OCI-LY1 (cell line): ENCODE data around the gene TRIM2.

Experiments used
- H2AFZ ChIP-seq: fragments of 200-600 bp; sonication (generic), shearing (Covaris generic); 2 replicates; pipeline ENCODE4 v1.6.0; 2014; ENCODE audit warnings: antibody characterized with exemption, mild to moderate bottlenecking, low read length
- H3F3A ChIP-seq: fragments of 200-600 bp; sonication (generic), shearing (Covaris generic); 2 replicates; pipeline ENCODE4 v1.6.0; 2014; ENCODE audit warnings: mild to moderate bottlenecking, antibody characterized with exemption, low read length, moderate library complexity; ENCODE audit not compliant: insufficient read depth
- H3K27ac ChIP-seq: fragments of 200-600 bp; sonication (generic); 2 replicates; pipeline ENCODE4 v1.5.1; 2014; ENCODE audit warnings: low read length, mixed run types, mild to moderate bottlenecking, low read depth; ENCODE audit not compliant: poor library complexity, severe bottlenecking
- H3K27me3 ChIP-seq: fragments of 200-600 bp; sonication (generic); 2 replicates; pipeline ENCODE4 v1.6.0; 2014; ENCODE audit warnings: antibody characterized with exemption, mild to moderate bottlenecking, low read length, moderate library complexity; ENCODE audit not compliant: insufficient read depth
- H3K36me3 ChIP-seq: fragments of 200-600 bp; sonication (generic); 2 replicates; pipeline ENCODE4 v1.6.1; 2014; ENCODE audit warnings: mild to moderate bottlenecking, antibody characterized with exemption, low read length, moderate library complexity, mixed read lengths; ENCODE audit not compliant: insufficient read depth
- H3K4me1 ChIP-seq: fragments of 200-600 bp; sonication (generic); 2 replicates; pipeline ENCODE4 v1.5.1; 2014; ENCODE audit warnings: mild to moderate bottlenecking, low read length, moderate library complexity; ENCODE audit not compliant: insufficient read depth, severe bottlenecking
- H3K4me2 ChIP-seq: fragments of 200-600 bp; sonication (generic), shearing (Covaris generic); 2 replicates; pipeline ENCODE4 v1.6.1; 2014; ENCODE audit warnings: low read length
- H3K4me3 ChIP-seq: fragments of 200-600 bp; sonication (generic); 2 replicates; pipeline ENCODE4 v1.5.1; 2014; ENCODE audit warnings: low read length, low read depth, mild to moderate bottlenecking, mixed read lengths; ENCODE audit not compliant: poor library complexity, severe bottlenecking
- H3K79me2 ChIP-seq: fragments of 200-600 bp; shearing (Covaris generic); 2 replicates; pipeline ENCODE4 v1.6.1; 2016; ENCODE audit warnings: mixed run types, low read length, mixed read lengths; ENCODE audit not compliant: insufficient read depth
- H3K9ac ChIP-seq: fragments of 200-600 bp; sonication (generic), shearing (Covaris generic); 2 replicates; pipeline ENCODE4 v1.6.1; 2014; ENCODE audit warnings: mild to moderate bottlenecking, low read length, mixed read lengths
- H3K9me2 ChIP-seq: fragments of 200-600 bp; sonication (generic), shearing (Covaris generic); 2 replicates; pipeline ENCODE4 v1.6.1; 2014; ENCODE audit warnings: low read depth, mild to moderate bottlenecking, low read length, mixed read lengths
- H3K9me3 ChIP-seq: fragments of 200-600 bp; shearing (Covaris generic); 2 replicates; pipeline ENCODE4 v1.6.1; 2014; ENCODE audit warnings: low read length, mixed read lengths
- H4K20me1 ChIP-seq: fragments of 200-600 bp; sonication (generic), shearing (Covaris generic); 2 replicates; pipeline ENCODE4 v1.6.0; 2016; ENCODE audit warnings: mild to moderate bottlenecking, low read length; ENCODE audit not compliant: insufficient read depth
- CTCF ChIP-seq: fragments of 200-600 bp; sonication (generic), shearing (Covaris generic); IDR thresholded peaks from 2 replicates; pipeline ENCODE4 v1.5.1; 2017; ENCODE audit warnings: mild to moderate bottlenecking, antibody characterized with exemption, low read length, moderate library complexity, mixed read lengths
- EZH2 ChIP-seq: fragments of 200-600 bp; sonication (generic), shearing (Covaris generic); IDR thresholded peaks from 2 replicates; pipeline ENCODE4 v1.8.0; 2017; ENCODE audit warnings: borderline replicate concordance, mixed run types, mild to moderate bottlenecking, antibody characterized with exemption, low read length, moderate library complexity, mixed read lengths

TRIM2 gene

GRCh38 chr4:153166716-153167501, 37.3 kb upstream of the TRIM2 start:
- H3K9me2 ChIP-seq = no peaks in the 10 kb centered on the region
- TF ChIP-seq EZH2 (no peak), CTCF (no peak)
- H4K20me1 ChIP-seq = no peaks in the 10 kb centered on the region
- no peak overlapping the region for H3K4me2 ChIP-seq
- H3K9me3 ChIP-seq = no peaks in the 10 kb centered on the region
- no peaks in the 10 kb centered on the region for H3F3A ChIP-seq
- H3K79me2 ChIP-seq = no peaks in the 10 kb centered on the region
- no peak overlapping the region for H3K9ac ChIP-seq
- no peaks in the 10 kb centered on the region for H3K27me3 ChIP-seq
- no peak overlapping the region for H3K4me3 ChIP-seq
- H2AFZ ChIP-seq = no peak overlapping the region
- H3K27ac ChIP-seq = no peak overlapping the region
- H3K36me3 ChIP-seq = no peaks in the 10 kb centered on the region
- no peaks in the 10 kb centered on the region for H3K4me1 ChIP-seq

DNA sequence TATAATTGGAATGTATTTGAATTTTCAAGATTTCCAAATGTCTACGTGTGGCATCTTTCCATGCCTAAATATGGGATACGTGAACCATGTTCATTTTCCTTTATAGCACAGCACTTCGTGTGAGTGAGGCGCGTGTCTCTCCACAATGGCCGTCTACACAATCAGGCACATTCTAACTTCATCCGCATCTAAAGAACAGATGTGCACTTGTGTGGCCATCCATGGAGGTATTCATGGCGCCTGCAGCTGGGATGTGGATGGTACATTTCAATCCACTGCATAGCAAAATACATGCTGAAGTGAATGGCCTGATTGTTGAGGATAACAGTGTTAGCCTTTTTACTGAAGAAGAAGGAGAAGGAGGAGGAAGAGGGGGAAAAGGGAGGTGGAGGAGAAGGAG, 34.5 kb upstream of the TRIM2 start:
- Histone ChIP-seq H2AFZ (no peak overlapping the region), H3K4me1 (no peaks in the 10 kb centered on the region), H4K20me1 (no peaks in the 10 kb centered on the region), H3K4me3 (no peak overlapping the region), H3K79me2 (no peaks in the 10 kb centered on the region), H3K27me3 (no peaks in the 10 kb centered on the region), H3K27ac (no peak overlapping the region), H3K9me2 (no peaks in the 10 kb centered on the region), H3K36me3 (no peaks in the 10 kb centered on the region), H3F3A (no peaks in the 10 kb centered on the region), H3K4me2 (no peak overlapping the region), H3K9me3 (no peaks in the 10 kb centered on the region), H3K9ac (no peak overlapping the region)
- no peak for TF ChIP-seq CTCF
- TF ChIP-seq EZH2 = no peak

- no peaks in the 10 kb centered on the region for H3K27me3 ChIP-seq
- H3F3A ChIP-seq = no peaks in the 10 kb centered on the region
- H3K79me2 ChIP-seq = no peaks in the 10 kb centered on the region
- no peak overlapping the region for H3K4me3 ChIP-seq
- no peaks in the 10 kb centered on the region for H3K9me3 ChIP-seq
- no peak overlapping the region for H3K27ac ChIP-seq
- no peaks in the 10 kb centered on the region for H3K4me1 ChIP-seq
- no peak overlapping the region for H2AFZ ChIP-seq
- no peaks in the 10 kb centered on the region for H3K36me3 ChIP-seq
- no peak overlapping the region for H3K4me2 ChIP-seq
- H3K9me2 ChIP-seq = no peaks in the 10 kb centered on the region
- TF ChIP-seq EZH2 (no peak), CTCF (no peak)
- no peaks in the 10 kb centered on the region for H4K20me1 ChIP-seq
- no peak overlapping the region for H3K9ac ChIP-seq
Measured at GRCh38 chr4:153170407-153170806, 33.8 kb upstream of the TRIM2 start.
